Occipital lobe (tissue), 2 donors: ENCODE data around the gene RASSF8. TPM values are rescaled to one million over a fixed set of nuclear protein-coding genes. Genes with fewer than 3 reads are reported as not detected.

Source experiments
- DNase-seq: peaks from one replicate; lab custom pipeline; 2025; lab: John Stamatoyannopoulos, UW
- total RNA-seq: library from RNA; depleted of rRNA; stranded (reverse); fragments of >200 nt; gene quantifications from one replicate; pipeline ENCODE4 v1.2.3, GENCODE V29; 2014

Gene RASSF8
- total RNA-seq, 1 donor from 2014 or later, result 22.5 TPM

- DNase-seq, result no peak
Measured at GRCh38 chr12:26028953-26029735, 70.7 kb downstream of the RASSF8 start.

GRCh38 chr12:26029736-26030022, 71.2 kb downstream of the RASSF8 start:
- DNase-seq, result no peak

- DNase-seq, result no peak
Measured at GRCh38 chr12:26030371-26030770, 71.9 kb downstream of the RASSF8 start.

GRCh38 chr12:26031318-26031717, 72.8 kb downstream of the RASSF8 start:
- no peak for DNase-seq

GRCh38 chr12:26031827-26032226, 73.3 kb downstream of the RASSF8 start:
- no peak for DNase-seq

- DNase-seq, result no peak
Measured at GRCh38 chr12:26032290-26032689, 73.8 kb downstream of the RASSF8 start.

- DNase-seq, result no peak
Measured at GRCh38 chr12:26032719-26033241, 74.3 kb downstream of the RASSF8 start.

GRCh38 chr12:26034371-26035142, 76.1 kb downstream of the RASSF8 start:
- DNase-seq, result no peak

- DNase-seq, result no peak
Measured at GRCh38 chr12:26036877-26037276, 78.4 kb downstream of the RASSF8 start.

GRCh38 chr12:26037615-26038220, 79.2 kb downstream of the RASSF8 start:
- DNase-seq, result no peak

- no peak for DNase-seq
Measured at GRCh38 chr12:26042645-26043044, 84.2 kb downstream of the RASSF8 start.

GRCh38 chr12:26043135-26044006, 84.9 kb downstream of the RASSF8 start:
- no peak for DNase-seq

- DNase-seq, result no peak
Measured at GRCh38 chr12:26044007-26044394, 85.5 kb downstream of the RASSF8 start.

GRCh38 chr12:26044592-26044991, 86.1 kb downstream of the RASSF8 start:
- no peak for DNase-seq

- DNase-seq, result no peak
Measured at GRCh38 chr12:26046203-26046602, 87.7 kb downstream of the RASSF8 start.

GRCh38 chr12:26046906-26047305, 88.4 kb downstream of the RASSF8 start:
- DNase-seq, result no peak

- DNase-seq, result no peak
Measured at GRCh38 chr12:26047401-26048226, 89.1 kb downstream of the RASSF8 start.

GRCh38 chr12:26052652-26053051, 94.2 kb downstream of the RASSF8 start:
- DNase-seq, result no peak

- DNase-seq, result no peak
Measured at GRCh38 chr12:26054383-26054782, 95.9 kb downstream of the RASSF8 start.

GRCh38 chr12:26055087-26055486, 96.6 kb downstream of the RASSF8 start:
- no peak for DNase-seq

GRCh38 chr12:26056335-26056734, 97.9 kb downstream of the RASSF8 start:
- DNase-seq, result no peak
